ENCODE measurements around the gene FGFBP2. TPM values are rescaled to one million over a fixed set of nuclear protein-coding genes. Genes with fewer than 3 reads are reported as not detected.

FGFBP2 gene
- total and polyA plus RNA-seq, 8 donors = 0.20 to 2.9 (median 0.69) TPM; not detected in 2

DNA sequence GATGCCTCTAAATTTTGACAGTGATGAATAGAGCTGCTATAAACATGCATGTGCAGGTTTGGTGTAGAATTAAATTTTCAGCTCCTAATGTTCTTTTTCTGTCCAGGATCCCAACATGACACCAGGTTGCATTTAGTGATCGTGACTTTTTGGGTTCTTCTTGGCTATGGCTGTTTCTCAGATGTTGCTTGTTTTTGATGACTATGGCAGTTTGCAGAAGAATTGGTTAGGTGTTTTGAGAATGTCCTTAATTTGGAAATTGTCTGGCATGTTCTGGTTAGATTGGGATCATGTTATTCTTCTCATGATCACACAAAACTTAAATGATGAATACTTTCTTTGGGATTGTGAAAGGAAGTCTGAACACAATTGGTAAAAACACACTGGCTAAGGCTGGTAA lies 20.7 kb downstream of the FGFBP2 start:
- H3K36me3 ChIP-seq = no peaks in the 10 kb centered on the region
- ATAC-seq (no peak), DNase-seq (no peak)
- TF ChIP-seq CTCF (IDR thresholded peaks at IDR 0.05) = no peak
- intact Hi-C loops (cut with DNase I) = no loop called here
- H3K27ac ChIP-seq = no peak overlapping the region
- no peaks in the 10 kb centered on the region for H3K9me3 ChIP-seq
- H3K4me1 ChIP-seq = no peaks in the 10 kb centered on the region
- H3K4me3 ChIP-seq = no peak overlapping the region
- H3K27me3 ChIP-seq = no peaks in the 10 kb centered on the region

- Histone ChIP-seq H3K9me3 (no peaks in the 10 kb centered on the region), H3K27me3 (no peaks in the 10 kb centered on the region), H3K27ac (no peak within 1 kb of the TSS), H3K4me1 (no peaks in the 10 kb centered on the region), H3K36me3 (no peaks in the 10 kb centered on the region), H3K4me3 (peak within 1 kb of the TSS in 1 of 2 donors; percentile 15)
- no peak for TF ChIP-seq CTCF (IDR thresholded peaks at IDR 0.05)
- ATAC-seq = no peak
- DNase-seq = no peak
- intact Hi-C loops (cut with DNase I) = no loop called here
Observed at GRCh38 chr4:15938640-15939039, 24.3 kb downstream of the FGFBP2 start, which contains the start of gene FGFBP1. Gene FGFBP1 (minus strand): TSS chr4:15938740. CDS start chr4:15936632, 2,108 bp downstream.

DNA sequence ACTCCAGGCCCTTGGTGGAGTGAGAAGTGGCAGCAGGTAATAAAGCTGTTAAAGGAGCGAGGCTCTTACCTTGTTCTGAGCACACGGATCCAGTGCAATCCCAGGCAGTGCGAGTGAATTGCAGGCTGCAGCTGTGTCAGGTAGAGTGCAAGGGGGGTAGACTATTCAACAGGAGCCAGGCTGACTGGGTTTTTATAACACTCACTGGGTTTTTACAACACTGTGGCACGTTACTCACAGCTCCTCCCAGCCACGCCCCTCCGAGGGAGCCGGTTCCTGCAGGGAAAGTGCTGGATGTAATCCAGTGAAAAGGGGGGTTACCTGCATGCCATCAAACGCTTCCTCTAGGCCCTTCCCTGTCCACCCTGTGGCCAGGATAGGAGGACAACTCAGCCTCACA lies 24.8 kb downstream of the FGFBP2 start:
- Histone ChIP-seq H3K4me3 (peak overlapping the region in 1 of 2 donors; percentile 15), H3K27me3 (no peaks in the 10 kb centered on the region), H3K9me3 (no peaks in the 10 kb centered on the region), H3K4me1 (no peaks in the 10 kb centered on the region), H3K27ac (no peak overlapping the region), H3K36me3 (no peaks in the 10 kb centered on the region)
- intact Hi-C loops (cut with DNase I) = no loop called here
- no peak for TF ChIP-seq CTCF (IDR thresholded peaks at IDR 0.05)
- peak; percentile 77 for ATAC-seq
- peak in 2 of 4 donors; percentile 33 to 81 for DNase-seq

DNA sequence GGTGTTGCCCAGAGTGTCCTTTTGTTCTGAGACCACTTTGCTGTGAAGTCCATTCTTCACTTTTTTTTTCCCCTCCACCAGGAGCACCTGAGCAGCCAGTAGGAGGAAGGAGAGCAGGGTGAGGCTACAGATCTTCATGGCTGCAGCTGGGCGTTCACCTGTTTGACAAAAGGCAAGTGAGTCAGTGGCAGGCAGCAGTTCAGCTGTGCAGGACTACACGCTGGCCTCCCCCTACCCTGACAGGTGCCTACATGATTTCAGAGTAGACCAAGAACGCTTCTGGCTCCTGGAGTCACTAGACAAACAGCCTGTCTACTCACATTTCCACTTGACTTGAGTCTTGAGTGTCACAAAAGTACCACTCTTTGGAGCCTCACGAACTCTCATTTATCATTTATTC lies 26.5 kb downstream of the FGFBP2 start:
- ATAC-seq (peak; percentile 90), DNase-seq (peak in 2 of 4 donors; percentile 7 to 72)
- H3K36me3 ChIP-seq = no peaks in the 10 kb centered on the region

More for the DNA sequence above, 26.5 kb downstream of the FGFBP2 start:
- H3K27me3 ChIP-seq = no peaks in the 10 kb centered on the region
- H3K4me3 ChIP-seq = no peak overlapping the region
- no peaks in the 10 kb centered on the region for H3K9me3 ChIP-seq
- TF ChIP-seq CTCF (IDR thresholded peaks at IDR 0.05) = no peak
- H3K4me1 ChIP-seq = no peaks in the 10 kb centered on the region
- intact Hi-C loops (cut with DNase I) = no loop called here
- no peak overlapping the region for H3K27ac ChIP-seq

Measured in left lung (tissue), 10 donors.